GM18867 (cell line): Measurements from ENCODE around the gene IKZF2.
A peak's percentile ranks its signal among the peaks of the same experiment; 100 is the strongest.

Experiments
- ATAC-seq: cut with Tn5 transposase; IDR thresholded peaks from one replicate; pipeline ENCODE4 v1.9.1; 2021; ENCODE audit warnings: mild to moderate bottlenecking, moderate library complexity; ENCODE audit not compliant: unreplicated experiment

Gene IKZF2

DNA sequence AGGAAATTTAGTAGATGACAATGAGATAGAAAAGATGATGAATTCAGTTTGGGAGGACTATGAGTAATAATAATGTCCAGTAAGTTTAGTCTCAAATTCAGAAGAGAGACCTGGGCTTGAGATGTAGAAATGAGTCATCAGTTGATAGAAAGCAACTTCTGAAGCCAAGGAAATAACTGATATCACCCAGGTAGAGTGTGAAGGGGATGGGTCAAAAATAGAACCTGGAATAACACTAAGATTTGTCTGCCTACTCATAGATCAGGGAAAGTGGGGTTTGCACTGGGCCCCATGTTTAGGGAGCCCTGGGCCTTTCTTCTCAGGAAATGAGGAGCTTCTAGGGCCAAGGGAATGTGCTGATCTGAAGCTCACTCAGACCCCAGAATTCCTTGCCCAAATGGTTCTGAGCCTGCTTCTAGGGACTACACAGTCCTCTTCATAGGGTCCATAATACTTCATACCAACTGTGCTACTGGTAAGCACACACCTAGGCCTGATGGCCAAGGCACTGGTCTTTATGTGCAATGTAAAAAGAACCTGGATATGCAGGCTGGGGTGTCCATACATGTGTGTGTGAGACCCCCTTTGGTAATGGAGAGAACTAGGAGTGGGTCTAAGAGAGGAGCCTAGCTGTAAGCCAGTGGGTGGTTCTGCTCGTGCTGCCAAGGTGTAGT is 141.2 kb downstream of the IKZF2 start:
- ATAC-seq: no peak

DNA sequence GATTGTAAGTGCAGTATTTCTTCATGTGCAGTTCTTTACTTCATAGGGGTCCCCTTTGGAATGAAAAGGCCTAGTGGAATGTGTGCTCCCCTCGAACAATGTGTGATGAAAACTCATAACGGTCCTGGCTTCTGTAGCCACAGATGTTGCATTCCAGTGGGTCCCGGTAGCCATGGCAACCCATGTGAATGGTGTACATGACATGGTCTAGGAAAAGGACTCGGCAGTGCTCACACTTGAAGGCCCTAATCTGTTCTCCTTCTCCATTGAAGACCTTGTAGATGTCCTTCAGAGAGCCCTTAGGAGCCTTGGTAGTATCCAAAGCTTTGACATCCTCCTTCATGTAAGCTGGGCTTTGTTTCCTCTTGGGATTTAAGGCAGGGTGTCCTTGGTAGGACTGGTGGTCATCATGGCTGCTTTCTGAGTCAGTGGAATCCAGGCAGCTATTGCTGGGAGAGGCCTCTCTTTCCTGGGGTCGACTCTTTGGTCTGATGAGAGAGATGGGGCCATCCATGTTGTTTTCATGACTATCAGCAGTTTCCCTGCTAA is 144.0 kb downstream of the IKZF2 start:
- ATAC-seq: no peak

DNA sequence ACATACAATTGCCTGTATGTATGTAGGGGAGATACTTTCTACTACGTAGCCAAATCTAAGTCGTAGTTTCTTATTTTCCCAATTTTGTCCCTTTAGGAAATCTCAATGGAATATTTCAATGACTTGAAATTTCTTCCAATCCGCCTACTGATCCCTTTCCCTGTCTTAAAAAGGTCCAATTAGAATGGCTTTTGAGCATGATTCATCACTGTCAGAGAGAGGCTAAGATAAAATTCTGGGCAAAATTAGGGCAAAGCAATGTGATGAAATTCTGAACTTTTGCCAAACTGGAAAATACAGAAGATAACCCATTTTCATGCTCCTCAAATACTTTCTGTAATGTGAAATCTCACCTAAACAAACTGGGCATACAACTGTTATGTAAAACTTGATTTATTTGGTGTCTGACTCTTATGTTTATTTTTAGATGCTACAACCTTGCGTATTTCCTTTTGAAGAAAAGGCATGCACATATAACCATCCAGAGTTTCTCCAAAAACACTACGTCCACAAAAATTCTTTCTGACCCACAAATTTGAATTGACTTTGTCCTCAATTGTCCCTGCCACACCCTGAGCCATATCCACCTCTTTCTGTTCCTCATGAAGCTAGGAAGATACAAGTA is 147.1 kb downstream of the IKZF2 start:
- no peak for ATAC-seq

DNA sequence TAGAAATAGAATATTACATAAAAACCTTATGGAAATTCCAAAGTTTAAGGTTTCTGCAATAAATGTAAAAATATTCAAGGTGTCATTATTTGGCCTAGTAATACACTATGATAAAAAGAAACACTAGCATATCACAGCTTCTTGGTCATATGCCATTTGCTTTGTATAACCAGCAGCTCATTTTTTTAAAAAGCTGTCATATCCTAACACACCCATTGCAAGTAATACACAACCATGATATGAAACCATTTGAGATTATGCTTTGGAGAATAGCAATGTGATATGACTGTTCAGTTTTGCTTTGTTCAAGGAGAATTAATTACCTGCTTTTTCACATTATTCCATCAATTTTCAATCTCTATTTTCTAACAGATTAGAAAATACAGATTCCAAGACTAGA is 149.0 kb downstream of the IKZF2 start:
- no peak for ATAC-seq

DNA sequence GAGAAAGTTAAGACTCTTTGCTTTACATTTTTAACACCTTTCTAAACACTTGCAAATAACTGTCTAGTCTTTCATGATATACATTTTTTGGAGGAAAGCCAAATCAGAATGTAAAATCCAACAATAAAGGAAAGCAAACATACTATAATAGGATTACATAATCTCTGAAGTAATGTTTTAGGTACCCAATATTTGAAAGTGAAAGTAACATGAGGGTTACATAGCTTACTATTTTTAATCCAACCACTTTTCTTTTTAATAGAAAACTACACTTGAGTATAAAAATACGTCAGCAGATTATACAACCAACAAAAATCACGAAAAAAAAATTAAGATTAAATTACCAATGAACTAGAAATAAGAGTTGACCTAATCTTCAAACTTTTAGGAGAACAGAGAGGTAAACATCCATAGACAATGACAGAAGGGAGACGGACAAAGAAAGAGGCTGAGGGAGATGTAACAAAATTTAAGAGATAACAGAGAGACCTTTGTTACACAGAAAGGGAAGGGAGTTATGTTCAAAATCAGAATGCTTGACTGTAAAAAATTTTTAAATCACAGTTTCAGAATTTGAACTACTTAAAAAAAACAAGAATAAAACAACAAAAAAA is 150.0 kb downstream of the IKZF2 start:
- no peak for ATAC-seq

DNA sequence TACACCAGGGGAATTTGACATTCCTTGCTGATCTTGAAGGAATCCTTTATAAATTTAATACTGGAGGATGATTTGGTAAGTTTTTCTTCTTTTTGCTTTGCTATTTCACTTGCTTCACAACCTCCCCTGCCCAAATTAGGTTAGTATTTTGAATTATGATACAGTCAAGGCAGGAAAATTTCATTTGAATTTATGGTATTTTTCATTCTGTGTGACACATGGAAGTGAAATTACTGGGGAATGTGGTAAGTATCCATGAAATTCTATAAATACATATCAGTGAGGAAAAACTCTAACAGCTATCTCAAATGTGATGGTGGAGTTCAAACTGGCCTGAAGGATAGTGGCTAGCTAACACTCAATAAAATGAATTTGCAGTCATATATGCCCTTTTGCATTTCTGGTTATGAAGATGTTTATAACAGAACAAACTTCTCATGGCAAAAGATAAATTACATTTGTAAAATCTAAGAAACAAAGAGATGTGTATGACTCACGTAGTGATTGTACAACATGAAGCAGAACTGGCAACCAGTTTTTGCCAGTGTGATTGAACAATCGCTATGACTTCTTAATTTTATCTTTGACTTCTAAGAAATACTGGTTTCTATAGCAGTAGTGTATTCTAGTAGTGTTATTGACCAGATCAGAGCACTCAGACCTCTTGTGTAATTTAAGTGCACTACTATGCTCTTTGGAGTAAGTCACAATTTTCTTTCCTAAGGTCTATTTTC is 152.6 kb downstream of the IKZF2 start:
- no peak for ATAC-seq

DNA sequence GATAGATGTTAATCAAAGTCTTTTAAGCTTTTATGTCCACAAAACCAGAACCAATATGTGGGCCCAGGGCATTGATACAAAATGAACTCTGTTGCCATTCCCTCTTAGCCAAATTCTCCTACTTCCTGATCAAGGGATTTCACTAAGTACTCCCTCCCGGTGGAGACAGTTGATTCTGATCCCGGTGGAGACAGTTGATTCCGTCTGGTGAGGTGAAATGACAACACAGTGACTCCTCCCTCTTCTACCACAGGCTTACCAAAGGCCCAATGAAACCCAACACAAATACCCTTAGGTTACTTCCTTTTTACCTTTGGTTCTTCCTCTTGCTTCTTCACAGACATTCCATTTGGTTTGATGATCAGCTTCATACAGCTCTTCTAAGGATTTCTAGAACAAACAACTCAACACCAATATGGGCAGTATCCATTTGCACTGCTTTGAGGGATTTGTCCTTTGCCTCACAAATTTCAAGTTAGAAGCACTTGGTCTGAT is 153.8 kb downstream of the IKZF2 start:
- ATAC-seq: no peak

DNA sequence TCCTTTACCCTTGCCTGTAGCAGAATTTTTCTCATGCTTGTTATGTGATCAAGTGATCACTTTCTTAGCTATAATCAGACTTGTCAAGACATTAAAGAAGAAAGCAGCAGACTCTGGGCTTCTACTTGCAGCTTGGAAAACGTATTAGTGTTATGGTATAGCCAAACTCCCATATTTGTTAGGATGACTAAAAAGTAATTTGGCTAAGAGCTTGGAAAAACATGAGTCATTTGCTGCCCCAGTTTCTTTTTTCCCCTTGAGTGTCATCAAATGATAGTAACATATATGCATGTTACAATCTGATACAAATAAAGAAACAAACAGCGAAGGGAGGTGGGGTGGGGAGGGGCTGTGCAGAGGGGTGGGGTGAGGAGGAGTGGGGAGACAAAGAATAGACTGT is 155.5 kb downstream of the IKZF2 start:
- ATAC-seq: no peak

DNA sequence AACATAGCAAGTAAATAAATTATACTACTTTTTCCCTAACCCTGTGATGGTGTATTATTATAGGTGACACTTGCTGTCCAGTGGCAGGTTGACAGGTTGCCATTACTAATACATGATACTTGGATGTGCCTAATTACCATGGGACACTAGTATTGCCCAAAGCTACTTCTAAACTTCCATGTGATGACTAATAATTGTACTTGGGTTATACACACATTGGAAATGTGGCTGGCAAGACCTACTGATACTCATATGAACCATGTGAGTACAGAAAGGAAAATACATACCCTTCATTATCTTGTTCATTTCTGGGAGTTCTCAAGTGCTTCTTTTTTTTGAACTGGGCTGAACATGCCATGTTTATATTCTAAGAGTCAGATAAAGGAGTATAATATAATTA is 156.4 kb downstream of the IKZF2 start:
- no peak for ATAC-seq

DNA sequence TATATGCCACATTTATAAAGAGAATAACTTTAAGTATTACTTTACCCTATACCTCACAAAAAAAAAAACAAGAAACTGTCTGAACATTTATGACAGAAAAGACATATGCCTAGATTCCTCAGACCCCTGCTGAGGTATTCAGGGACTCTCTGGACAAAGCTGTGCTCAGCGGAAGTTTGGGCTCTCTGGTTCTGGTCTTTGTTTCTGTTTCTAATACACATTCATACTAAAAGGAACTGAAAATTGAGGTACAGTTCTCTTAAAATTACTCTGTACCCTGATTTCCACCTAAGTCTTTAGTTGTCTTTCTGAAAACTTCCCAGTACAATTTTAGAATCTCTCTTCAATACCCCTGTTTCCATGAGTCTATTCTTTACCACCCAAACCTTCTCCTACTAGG is 160.3 kb downstream of the IKZF2 start:
- ATAC-seq: peak; percentile 84

DNA sequence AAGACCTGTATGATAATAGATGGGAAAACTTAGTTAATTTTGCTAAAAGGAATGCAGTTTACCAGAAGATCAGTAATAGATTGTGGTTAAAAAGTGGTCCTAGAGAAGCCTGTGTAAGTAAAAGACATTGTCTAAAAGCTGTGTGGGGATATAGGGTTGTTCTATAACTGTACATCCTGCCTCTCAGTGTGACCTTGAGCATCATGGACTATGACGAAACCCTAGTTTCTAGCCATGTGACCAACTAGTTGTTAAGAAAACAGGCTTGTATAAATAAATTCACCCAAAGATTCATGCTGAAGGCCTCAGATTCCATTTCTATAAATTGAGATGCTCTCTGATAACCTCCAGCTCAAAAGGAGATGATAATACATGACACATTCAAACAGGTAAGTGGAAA is 160.7 kb downstream of the IKZF2 start:
- peak; percentile 59 for ATAC-seq

DNA sequence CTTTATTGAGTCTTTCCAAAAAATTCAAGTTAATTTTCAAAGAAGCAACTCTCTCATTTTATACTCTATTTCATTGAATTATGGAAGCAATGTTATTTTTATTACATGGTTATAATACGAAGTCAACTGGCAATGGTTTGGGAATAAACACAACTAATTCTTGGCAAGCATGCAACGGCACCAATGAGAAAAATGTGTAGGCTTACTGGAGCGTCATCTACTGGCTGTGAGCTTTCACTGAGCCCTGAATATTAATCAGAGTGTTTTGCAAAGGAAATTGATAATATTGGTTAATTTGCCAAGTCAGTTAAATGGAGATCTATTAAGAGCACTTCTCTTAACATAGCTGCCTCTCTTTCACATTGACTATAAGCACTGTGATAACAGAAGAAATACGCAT is 163.9 kb downstream of the IKZF2 start:
- ATAC-seq: no peak

DNA sequence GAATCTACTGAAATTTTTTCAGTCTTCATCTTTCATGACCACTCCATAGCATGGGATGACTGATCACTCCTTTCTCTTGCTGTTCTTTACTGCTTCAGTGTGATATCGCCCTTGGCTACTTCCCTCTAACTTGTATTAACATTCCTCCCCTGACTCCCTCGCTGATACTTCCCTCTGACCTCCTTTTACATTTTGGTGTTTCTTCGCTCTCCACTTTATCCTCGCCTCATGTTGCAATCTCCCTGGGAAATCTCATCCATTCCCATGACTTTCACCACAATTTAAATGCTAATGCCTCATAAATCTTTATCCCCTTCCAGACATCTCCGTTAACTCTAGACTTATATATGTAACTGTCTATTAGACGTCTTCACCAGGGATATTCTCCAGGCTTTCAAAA is 167.3 kb downstream of the IKZF2 start:
- ATAC-seq: no peak

DNA sequence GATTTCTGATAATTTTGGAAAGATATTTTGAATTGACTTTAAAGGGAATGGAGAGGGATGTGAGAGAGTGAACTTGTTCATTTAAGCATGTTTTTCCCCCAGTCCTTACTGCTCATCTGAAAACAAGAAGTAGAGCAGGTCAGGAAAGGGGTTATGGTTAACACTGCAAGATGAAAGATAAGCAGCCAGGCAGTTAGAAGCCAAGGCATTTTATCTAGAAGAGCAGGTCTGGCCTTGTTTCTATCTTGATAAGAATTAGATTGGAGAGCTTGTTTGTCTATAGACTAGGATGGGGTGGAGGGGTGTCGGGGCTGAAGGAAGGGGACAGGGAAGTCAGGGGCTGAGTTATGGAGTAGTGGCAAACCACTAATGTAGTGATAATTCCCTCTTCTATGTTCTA is 171.6 kb downstream of the IKZF2 start:
- no peak for ATAC-seq

DNA sequence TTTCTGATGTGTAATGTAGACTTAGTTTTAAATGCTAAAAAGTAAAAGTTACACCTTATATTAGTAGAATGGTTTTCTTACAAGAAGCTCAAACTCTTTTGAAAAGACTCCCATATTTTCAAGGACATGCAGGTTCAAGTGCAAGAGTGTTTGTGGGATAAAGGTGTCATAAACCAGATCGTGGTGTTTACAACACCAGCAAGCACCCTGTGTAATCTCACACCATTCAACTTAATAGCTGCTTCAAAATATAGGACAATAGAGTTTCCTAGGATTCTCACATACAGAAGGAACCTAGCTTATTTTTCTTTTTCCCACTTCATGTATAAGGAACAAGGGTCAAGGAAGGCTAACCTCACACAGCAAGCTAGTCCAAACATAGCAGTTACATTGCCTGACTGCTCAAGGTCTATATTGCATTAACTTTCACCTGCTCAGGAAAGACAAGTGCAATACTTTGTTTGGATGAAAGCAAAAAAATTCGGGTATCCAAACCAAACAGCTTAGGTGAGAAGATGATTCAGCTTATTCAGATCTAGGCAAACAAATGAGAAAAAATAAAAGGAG is 172.3 kb downstream of the IKZF2 start:
- ATAC-seq: no peak

DNA sequence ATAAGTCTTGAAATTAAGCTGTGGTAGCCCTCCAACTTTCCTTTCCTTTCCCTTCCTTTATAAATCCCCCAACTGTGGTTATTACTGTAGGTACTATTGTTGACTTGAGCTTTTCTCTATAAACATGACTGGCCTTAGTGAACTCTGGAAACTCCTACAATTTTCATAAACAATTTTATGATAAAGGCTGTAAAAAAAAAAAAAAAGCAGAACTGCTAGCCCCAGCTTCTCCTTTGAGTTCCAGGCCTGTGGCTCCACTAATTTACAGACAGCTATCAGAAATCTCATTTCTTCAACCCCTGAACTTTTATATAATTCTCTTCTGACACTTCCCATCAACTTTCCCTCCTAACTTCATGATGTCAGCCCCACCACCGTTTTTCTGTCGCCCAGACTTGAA is 174.3 kb downstream of the IKZF2 start:
- ATAC-seq: no peak

DNA sequence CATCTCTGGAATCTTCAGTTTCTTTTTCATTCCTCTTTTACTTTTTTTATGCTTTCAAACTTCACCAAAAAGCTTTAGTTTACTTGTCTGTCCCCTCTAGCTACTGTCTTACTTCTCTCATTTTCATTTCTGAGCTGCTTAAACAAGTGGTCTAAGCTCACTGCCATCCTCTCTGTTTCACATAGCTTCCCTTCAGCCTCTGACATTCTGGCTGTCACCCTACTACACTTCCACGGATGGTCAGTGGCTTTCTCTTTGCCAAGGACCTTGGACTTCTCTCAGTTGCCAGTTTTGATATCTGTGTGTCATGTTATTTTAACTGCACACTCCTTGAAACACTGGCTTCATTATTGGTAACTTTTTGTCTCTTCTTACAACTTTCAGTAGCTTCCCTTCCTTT is 176.1 kb downstream of the IKZF2 start:
- peak; percentile 62 for ATAC-seq

DNA sequence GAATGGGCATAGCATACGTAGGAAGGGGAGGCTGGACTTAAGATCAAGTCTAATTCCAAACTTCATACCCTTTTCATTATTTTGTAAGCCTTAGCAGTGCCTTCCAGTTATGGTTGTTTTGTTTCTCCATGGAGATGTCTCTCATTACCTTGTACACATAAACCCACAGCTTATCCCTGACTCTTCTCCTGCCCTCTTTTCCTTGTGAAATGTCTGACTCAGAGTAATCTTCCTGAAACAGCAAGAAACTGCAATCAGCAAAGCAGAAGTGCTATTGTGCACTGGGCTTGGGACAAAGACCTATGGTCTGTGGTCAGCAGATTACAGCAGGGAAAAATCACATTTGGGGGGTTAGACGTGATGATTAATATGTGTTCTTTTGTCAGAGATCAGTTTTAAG is 176.7 kb downstream of the IKZF2 start:
- ATAC-seq: no peak

DNA sequence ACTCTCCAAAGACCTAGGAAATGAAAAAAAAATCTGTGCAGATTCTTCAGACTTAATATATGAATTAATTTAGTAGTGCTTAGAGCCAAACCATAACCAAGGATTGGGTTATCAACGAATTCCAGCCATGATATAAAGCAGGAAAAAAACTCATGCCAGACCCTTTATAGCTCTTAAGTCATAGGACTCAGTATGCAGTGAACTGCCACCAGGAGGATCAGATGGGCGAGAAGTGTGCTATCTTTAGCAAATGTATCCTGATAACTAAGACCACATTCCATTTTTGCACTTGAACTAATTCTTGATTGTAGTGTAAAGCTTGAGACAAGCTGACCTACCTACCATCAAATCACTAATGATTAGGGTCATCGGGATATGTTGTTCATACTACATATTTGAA is 178.1 kb downstream of the IKZF2 start:
- ATAC-seq: no peak

DNA sequence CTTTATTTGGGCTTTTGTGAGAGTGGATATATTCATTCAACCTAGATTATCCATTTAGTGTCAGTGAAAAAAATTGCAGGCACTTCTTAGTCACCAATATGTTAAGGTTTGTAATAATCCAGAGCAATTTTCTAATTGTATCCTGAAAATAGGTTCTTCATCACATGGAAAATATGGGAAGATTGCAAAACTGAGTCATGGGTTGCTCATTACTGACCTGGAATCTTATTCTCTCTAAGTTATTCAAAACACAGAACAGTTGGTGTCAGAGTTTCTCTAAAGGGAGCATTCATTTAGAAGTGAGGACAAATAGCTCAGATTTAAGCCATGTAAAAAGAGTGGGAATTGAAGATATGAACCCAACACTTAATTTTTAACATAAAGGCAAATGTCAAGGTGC is 181.3 kb downstream of the IKZF2 start:
- no peak for ATAC-seq
